Smooth muscle cell of the brain vasculature (primary cell): ENCODE data around the gene SULT4A1.

Experiments used
- DNase-seq: peaks from one replicate; pipeline ENCODE4 v3.0.0-alpha.2; 2012; ENCODE audit warnings: low read depth, low spot score

Gene SULT4A1

DNA sequence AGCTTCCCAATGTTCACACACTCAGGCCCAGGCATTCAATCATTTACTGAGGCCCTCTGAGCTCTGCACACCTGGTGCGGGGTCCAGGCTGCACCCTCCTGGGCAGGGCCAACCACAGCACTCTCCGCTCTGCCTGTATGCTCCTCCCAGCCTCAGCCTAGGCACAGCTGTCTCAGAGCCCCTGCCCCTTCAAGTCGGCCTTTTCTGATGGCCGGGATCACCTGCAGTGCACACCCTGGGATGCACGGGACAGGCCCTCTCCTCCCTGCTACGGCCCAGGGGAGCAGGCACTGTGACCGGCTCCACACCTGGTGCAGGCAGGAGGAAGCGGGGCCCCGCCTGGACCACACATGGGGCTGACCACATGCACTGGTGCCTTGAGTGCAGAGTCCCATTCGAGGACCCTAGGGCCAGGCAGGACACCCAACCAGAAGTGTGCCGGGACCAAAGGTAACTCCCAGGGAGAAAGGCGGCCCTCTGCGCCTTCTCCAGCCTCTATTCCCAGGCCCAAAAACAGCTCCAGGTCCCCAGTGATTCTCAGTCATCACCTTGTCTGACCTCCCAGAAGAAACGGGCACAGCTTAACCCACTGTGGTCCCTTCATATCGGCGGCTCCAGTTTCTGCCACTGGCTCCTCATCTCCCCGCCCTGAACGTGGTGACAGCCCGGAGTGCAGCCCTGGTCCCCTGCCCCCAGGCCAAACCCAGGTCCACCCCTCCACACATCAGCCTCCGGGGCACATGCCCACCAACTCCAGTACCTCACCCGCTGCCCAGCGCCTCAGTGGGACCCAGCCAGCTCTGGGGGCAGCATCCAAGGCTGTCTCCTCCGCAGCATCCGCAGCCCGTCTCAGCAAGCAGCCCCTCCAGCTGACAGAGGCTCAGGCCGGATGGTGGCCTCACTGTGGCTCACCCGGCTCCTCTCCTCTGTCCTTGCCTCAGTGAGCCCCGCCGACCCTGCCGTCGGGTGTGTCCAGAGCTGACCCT is 17.5 kb downstream of the SULT4A1 start:
- DNase-seq, result no peak

DNA sequence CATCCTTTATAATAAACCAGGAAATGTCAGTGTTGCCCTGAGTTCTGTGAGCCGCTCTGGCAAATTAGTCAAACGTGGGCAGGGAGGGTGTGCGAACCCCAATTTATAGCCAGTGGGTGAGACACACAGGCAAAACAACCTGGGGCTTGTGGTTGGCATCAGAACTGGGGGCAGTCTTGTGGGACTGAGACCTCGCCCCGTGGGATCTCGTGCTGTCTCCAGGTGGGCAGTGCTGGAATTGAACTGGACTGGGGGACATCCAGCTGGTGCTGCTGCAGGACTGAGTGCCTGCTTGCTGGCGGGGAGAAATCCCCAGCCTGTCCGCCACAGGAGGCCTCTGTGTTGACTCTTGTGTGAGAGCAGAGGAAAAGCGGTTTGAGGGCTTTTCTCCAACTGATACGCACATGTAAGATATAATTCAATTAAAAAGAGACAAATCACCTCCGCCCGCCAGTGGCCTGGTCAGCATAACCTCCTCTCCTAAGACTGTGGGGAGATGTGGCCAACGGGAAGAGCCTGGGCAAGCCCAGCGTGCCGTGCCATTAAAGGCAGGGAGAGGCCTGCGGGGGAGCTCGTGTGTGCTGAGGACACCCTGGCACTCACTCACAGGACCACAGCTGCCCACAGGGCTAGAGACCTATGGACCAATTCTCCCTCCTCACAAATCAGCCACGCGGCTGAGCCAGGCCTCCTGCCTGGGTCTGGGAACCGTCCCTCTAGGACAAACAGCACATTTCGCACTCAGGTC is 18.4 kb downstream of the SULT4A1 start:
- no peak for DNase-seq

DNA sequence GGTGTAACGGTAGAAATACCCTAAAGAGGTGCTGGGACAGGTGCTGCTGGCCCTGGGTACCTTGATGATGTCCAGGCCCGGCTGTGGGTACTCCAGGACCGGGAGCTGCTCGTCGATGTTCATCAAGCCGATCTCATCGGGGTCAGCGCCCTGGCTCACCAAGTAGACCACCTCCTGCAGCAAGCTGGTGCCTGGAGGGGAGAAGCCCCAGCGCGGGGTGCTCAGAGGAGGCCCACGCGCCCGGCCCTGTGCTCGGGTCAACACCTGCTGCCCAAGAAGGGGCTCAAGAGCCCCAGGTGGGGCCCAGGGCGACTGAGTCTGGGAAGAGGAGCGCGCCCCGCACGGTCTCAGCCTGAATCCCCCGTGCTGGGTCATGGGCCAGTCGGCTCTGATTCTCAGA is 20.6 kb downstream of the SULT4A1 start:
- no peak for DNase-seq

DNA sequence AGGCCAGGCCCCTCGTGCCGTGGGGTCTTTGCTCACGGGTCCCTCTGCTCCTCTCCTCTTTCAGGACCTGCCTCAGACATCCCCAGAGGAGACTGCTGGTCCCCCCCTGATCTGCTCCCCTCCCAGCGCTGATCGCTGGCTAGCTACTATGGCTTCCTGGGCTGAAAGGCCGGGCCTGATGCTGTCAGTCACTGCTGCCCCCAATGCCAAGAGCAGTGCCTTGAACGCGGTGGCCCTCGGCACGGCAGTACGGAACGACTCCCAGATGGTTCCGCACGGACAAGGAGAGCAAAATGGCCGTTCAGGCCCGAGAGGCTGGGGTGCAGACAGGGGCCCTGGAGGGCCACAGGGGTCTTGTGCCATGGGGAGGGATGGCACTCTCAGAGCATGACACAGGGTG is 21.5 kb downstream of the SULT4A1 start:
- no peak for DNase-seq

DNA sequence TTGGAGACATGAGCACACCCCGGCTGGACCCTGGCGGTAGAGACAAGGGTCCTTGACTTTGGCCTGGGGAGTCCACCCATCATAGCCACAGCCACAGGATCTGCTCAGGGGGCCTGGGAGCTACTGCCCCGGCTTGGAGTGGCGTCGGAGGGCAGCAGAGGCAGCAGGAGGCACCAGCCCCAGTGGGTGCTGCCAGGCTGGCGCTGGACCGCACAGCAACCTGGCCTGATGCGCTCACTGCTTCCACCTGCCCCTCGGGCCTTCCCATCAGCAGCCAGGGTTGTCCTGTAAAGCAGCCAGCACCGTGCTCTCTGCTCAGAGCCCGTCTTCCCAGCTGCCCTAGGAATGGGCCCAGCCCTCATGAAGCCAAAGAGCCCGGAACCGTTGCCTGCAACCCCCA is 21.9 kb downstream of the SULT4A1 start:
- no peak for DNase-seq

DNA sequence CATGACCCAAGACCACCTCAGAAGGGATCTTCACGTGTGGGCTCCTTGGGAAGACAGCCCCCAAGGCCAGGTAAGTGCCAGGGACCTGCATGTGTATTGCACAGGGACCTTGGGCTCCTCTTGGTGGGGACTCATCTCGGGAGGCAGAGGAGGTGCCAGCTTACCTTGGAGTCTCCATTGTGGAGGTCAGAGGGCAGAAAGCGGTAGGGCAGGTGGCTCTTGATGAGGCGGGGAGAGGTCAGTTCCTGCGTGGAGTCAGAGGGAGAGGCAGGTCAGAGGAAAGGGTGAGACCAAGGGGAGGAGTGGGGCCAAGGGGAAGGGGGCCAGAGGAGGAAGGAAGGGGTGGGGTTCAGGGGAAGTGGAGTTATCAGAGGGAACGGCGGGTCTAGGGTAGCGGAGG is 22.5 kb downstream of the SULT4A1 start:
- DNase-seq, result no peak

DNA sequence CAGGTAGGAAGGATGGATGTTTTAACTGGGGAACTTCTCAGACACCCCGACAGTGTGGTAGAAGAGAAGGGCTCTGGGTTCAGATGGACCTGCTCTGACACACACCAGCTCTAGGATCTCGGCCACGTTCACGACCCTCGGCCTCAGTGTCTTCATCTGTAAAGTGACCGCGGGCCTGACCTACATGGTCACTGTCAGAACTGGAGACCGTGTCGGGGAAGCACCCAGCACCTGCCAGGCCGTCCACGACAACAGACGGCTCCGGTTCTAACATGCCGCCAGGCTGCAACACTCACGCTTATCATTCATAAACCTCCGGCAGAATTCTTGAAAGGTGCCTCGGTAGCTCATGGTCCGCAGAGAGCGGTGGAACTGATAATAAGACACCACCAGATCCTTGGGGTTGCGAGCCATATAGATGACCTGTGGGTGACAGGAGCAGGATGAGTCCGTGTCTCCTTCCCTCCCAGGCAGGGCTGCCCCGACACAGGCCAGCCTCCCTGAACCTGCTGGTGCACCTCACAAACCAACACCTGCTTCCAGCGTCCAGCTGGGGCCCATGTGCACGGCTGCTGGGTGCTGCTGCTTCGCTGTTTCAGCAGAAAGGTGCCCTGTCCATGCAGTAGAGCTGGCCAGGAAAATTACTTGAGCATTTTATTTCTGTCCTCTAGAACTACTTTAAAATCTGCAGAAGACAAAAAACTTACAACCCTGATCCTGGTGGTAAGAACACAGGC is 23.6 kb downstream of the SULT4A1 start:
- no peak for DNase-seq

DNA sequence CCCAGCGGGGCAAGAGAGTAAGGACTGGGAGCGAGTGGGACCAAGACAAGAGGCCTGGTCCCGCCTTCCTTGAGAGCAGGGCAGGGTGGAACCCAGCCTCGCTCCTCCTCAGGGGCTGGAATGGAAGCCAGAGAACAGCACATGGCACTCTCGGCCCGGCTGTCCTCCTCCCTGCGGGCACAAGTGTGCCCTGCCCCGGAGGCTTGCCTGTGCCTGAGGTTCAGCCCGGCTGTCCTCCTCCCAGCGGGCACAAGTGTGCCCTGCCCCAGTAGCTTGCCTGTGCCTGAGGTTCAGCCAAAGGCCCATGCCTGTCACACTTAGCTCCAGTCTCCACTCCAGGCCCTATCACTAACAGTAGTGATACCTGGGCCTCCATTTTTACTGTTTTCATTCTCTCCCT is 24.2 kb downstream of the SULT4A1 start:
- no peak for DNase-seq

DNA sequence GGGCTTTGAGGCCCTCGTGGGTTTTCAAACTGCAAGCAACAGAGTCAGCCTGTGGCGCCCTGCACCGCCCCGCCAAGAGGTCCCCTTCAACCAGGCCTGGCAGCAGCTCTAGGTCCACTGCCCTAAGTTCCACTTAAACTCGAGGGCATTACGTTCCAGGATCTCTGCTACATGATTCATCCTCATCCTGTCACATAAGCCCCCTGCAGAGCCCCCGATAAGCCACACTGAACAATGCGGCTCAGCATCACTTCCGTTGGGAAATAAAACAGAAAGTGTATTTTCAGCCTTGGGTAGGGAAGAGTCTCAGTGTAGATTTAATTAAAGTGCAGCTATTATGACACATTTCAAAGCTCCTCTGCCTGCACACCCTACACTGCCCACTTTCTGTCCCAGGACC is 24.6 kb downstream of the SULT4A1 start:
- DNase-seq, result no peak

DNA sequence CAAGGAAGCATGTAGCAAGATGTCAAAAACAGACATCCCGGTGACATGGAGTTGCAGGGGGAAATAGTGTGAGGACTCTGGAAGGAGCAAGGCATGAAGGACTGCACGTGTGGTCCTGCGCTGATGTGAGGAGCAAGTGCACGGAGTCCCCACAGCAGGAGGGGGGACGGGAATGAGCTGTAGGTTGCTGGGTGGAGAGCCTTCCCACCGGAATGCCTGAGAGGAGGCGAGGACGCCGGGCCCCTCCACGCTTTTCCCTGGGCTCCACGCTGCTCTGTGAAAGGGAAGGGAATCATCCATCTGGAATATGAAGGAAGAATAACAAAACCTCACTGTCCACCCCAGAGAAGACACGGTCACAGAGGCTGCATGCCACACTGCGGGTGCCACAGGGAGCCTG is 26.6 kb downstream of the SULT4A1 start:
- no peak for DNase-seq

DNA sequence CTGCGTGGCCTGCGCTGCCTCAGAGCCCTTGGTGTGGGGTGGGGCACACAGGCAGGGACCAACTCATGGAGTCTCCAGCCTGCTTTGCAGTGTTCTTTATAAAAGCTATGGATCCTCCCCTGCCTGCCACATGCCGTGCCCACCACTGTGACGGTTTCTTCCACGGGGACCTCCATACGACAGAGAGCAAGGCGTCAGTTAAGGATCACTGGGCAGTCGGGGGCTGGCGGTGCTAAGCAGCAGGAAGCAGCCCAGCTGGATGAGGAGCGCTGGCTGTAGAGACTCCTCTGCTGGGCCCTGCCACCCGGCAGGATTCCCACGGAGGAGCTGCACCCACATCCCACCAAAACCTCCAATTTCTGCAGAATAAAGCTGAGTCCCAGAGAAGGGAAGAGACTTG is 27.1 kb downstream of the SULT4A1 start:
- DNase-seq, result no peak

DNA sequence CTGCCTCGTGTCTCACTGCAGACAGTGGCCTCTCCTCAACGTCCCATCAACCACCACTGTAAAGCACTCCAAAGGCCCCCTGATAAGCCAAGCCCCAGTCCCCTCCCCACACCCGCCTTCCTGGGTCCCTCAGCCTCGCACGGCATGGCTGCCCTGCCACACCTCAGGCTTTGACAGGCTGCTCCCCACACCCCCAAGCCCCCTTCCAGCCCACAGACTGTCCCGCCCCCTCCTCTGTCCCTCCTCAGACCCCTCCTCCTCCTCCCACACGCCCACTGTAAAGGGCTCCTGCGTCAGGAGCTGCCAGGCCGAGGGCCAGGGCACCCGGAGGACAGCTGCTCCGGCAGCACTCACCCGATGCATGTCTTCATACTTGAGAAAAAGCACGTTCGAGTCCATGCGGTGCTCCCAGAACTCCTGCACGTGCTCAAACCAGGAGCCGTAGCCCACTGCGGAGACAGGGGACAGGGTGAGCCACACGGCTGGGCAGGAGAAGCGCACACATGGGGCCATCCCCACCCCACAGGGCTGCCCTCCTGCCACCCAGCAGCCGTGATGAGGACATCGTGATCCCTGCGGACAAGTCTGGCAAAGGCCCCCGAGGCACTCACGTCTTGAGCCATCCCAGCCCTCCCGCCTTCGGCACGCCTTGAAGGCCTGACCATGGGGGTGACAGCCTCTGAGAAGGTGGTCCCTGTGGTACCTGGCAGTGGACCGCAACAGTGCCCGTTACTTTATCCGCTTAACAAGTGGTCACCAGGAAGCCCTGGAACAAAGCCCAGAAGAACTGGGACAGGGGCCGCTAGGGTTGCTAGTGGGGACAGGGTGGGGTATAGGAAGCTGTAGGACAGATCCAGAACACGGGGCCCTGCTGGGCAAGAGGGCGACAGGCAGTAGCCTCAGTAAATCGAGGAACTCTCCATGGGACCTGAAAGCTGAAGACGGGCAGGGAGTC is 28.8 kb downstream of the SULT4A1 start:
- DNase-seq, result no peak

DNA sequence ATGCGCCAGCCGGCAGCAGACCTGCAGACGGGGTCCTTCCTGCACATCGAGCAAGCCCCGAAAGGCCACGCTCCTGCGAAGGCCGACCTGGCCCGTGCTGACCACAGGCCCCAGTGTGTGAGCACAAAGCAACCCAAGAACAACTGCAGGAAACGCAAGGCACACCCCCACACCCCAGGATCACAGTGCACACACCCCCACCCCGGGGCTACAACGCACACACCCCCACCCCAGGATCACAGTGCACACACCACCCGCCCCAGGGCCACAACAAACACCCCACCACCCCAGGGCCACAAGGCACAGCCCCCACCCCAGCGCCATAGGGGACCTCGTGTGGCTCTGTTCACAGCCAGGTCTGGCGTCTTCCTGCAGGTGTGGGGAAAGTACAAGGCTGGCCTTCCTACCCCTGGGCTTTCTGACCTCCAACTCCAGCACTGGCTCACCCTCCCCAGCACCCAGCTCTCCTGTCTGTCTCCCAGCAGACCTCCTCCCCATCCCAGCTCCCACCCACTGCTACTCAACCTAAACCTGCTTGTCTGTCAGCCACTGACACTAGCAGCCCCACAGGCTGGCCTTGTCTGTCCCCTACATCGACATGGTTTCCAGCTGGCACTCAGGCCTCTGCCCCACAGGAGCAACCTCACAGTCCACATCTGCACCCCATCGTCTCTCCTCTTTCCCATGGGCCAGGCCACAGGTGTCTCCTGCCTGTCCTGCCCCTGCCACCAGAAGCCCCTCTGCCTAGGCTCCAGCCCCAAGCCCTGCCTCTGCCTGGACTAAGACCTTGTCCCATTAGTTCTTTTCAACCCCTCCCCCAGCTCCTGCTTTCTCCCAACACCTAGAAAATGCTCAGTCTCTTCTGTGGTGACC is 29.7 kb downstream of the SULT4A1 start:
- DNase-seq, result no peak

DNA sequence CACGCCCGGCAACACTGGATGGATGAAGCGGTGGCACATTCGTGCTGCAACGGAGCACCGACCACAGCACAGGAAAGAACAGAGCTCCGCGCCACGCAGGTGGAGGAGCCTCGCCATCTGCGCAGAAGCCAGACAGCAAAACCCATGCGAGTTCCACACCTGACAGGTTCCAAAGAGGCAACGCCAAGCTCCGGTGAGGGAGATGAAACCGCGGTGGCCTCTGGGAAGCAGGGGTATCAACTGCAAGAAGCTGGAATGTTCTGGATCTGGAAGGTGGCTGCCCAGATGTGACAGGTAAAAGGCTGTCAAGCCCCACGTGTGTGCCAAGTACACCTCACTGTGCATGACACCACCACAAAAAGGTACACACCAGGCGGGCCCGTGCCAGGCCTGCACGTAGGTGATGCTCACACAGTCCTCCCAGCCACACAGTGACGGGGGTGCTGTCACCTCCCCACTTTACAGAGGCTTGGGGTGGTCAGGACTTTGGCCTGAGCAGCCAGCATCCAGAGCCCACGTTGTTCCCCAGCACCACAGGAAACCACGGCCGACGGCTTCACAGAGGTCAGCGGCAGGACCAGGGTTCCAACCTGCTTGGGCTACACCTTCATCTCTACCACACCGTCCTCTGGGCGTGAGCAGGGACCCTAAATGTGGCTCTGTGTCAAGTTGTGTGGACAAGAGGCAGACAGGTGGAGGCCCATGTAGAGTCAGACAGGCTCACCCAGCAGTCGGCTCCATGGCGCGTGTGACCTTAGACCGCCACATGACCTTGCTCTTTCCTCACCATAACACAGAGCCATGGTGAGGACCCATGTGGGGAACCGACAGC is 30.5 kb downstream of the SULT4A1 start:
- DNase-seq, result no peak

DNA sequence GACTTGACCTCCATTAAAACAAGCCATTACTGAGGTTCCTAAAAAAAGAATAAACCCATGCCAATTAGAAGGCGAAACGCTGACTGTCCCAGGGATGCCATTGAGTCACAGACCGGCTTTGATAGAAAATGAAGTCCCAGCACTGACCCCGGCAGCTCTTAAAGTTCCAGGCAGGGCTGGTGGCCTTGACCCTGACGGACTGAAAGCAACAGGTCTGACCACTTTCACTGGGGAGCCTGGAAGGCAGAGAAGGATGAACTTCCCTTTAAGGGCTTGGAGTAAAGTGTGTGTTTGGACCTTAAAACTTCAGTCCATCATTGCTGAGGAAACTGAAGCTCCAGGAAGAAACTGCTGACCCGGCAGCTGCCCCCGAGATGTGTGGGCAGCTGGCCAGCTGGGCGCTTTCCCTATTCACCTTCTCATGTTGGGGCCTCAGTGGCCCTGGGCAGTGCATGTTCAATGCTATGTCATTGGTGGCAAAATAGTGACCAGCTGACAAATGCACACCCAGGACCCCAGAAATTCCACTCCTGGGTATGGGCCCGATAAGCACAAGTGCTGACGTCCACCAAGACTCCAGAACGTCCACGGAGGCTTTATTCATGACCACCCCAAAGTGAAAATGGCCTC is 31.3 kb downstream of the SULT4A1 start:
- no peak for DNase-seq

DNA sequence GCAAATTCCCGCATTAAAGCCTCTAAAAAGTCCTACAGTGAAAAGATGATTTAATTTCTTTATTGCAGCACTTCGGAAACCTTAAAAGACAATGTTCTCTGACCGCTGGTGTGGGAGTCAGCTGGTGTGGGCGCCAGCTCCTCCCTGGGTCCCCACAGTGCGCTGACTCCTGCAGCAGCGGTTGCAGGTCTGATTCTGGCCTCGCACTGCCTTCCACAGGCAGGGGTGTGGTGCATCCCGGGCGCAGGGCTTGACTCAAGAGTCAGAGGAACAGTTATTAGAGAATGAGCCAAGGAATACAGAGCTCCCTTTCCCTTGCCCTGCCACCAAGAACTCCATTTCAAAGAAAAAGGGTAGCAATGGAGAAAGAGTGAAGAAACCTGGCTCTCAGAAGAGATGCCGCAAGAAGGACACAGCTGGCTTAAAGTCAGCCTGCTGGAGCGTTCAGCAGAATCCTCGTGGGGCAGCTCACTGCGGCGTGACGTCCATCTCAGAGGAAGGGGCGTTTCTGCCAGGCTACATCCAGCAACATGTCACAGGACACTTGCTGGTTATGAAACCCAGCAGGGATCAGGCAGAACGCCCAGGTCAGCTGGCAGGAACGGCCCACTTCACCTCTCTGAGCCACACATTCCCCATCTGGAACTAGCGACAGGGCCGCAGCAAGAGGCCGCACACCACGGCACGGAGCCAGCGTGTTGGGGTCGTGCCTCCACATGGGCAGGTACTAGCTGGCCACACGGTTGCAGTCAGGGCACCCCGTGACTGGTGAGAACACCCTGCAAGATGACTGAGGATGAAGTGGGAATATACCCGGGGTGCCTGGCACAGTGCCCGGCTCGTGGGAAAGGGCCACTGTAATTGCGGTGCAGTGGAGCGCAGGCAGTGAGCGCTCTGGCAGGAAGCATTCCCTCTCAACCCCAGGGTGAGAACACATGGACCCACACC is 32.1 kb downstream of the SULT4A1 start:
- DNase-seq, result no peak

DNA sequence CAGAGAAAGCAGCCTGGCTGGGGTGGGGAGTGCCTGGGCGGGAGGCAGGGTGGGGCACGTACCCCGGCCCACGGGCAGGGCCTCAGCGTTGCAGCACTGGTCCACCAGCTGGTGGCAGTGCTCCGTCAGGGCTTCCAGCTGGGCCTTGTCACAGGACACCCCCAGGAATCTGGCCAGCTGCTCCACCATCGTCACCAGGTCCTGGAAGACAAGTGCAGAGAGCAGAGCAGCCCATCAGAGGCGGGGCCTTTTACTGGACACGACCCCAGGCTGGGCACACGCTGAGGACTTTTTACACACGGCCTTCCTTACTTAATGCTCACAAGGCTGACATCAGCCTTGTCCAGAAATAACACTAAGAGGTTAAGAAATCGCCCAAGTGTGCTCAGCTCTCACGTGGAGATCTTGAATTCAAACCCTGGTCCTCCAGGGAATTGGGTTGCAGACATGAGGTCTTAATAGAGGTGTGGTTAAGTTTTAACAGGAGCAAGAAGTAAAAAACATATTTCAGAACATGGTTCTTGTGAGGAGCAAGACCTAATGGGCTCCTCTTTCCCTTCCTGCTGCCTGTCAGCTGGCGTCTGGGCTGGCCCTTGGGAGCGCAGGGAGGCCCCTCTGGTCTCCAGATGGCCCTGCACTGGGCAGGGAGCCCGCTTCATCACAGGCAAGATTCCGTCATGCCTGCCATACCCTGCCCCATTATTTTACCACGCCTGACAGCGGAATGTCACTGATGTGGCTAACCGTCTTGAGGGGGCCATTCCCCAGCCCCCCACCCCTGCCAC is 33.1 kb downstream of the SULT4A1 start:
- DNase-seq, result no peak
